K562 (cell line): ENCODE results near the gene SPRN. TPM values are rescaled to one million over a fixed set of nuclear protein-coding genes. Genes with fewer than 3 reads are reported as not detected.
A peak's percentile ranks its signal among the peaks of the same experiment; 100 is the strongest.

Experiments used
- ATAC-seq: fragments of 200-7000 bp; cut with Tn5 transposase; 3 replicates; pipeline ENCODE4 v1.9.1; 2020; ENCODE audit warnings: moderate library complexity
- BruUV-seq: library from RNA; stranded (reverse); fragments of 400-500 nt; replicated peaks from 2 replicates; lab custom pipeline; 2021; lab: Mats Ljungman, UMichigan
- CTCF ChIA-PET: fragments of 300-600 bp; formaldehyde crosslinking; extraction: SDS; loops from one replicate; lab custom pipeline; 2021; ENCODE audit warnings: low intra/inter-chr PET ratio; lab: Yijun Ruan, JAX
- POLR2A ChIA-PET: fragments of 300-600, 350-650 bp; sonication (Branson Sonifier 250); formaldehyde crosslinking; extraction: SDS; loops from one replicate; lab custom pipeline; 2021; ENCODE audit warnings: antibody characterized with exemption, inconsistent platforms; lab: Yijun Ruan, JAX
- DNase-seq, 4 experiments: peaks; one replicate each; pipeline versions ENCODE4 v3.0.0 to v3.0.0-alpha.2; 2011 to 2018; ENCODE audit warnings: low spot score in 3 of 4, mixed read lengths in 3 of 4; ENCODE audit errors: extremely low read depth in 1 of 4
- FAIRE-seq: peaks from 2 replicates; lab custom pipeline; 2011; peaks lifted over from hg19 to GRCh38; lab: Jason Lieb, UNC
- H2AFZ ChIP-seq: 2 replicates; pipeline ENCODE4 v1.6.0; 2011; ENCODE audit warnings: low read depth, low read length, control low read depth, inconsistent platforms
- H3K27ac ChIP-seq: fragments of 200-600 bp; 3 replicates; pipeline ENCODE4 v1.8.0; 2011; ENCODE audit warnings: low read depth, mild to moderate bottlenecking, control low read depth, inconsistent platforms, low read length, moderate library complexity, mixed read lengths; ENCODE audit errors: extremely low read depth
- H3K27me3 ChIP-seq, 2 experiments: fragments of 300-600 bp in 1 of 2; 2 replicates in 1 of 2; 3 replicates in 1 of 2; pipeline versions ENCODE4 v1.6.0 to v1.8.0; 2011; ENCODE audit warnings: inconsistent platforms in 2 of 2, low read length in 2 of 2, mild to moderate bottlenecking in 1 of 2, mixed read lengths in 1 of 2, moderate library complexity in 1 of 2; ENCODE audit not compliant: control insufficient read depth in 2 of 2, insufficient read depth in 2 of 2
- H3K36me3 ChIP-seq: fragments of 300-600 bp; 3 replicates; pipeline ENCODE4 v1.8.0; 2011; ENCODE audit warnings: mild to moderate bottlenecking, low read length, inconsistent platforms; ENCODE audit not compliant: control insufficient read depth, insufficient read depth
- H3K4me1 ChIP-seq, 2 experiments: fragments of 200-600 bp in 1 of 2; replicated peaks in 1 of 2; 2 replicates in 1 of 2; 3 replicates in 1 of 2; pipeline versions ENCODE4 v1.5.1 to v1.8.0; 2011; ENCODE audit warnings: inconsistent platforms in 2 of 2, low read length in 2 of 2, mild to moderate bottlenecking in 1 of 2, mixed read lengths in 1 of 2, moderate library complexity in 1 of 2; ENCODE audit not compliant: control insufficient read depth in 2 of 2, insufficient read depth in 2 of 2
- H3K4me2 ChIP-seq: 2 replicates; pipeline ENCODE4 v1.6.1; 2011; ENCODE audit warnings: low read length, control low read depth, inconsistent platforms, mixed read lengths; ENCODE audit not compliant: insufficient read depth
- H3K4me3 ChIP-seq: fragments of 200-600 bp; sonication (generic), shearing (Covaris generic); 2 replicates; pipeline ENCODE4 v1.5.1; 2016; ENCODE audit warnings: control low read depth, inconsistent platforms
- H3K79me2 ChIP-seq: fragments of 200-600 bp; 3 replicates; pipeline ENCODE4 v1.8.0; 2011; ENCODE audit warnings: low read length, inconsistent platforms; ENCODE audit not compliant: control insufficient read depth, insufficient read depth
- H3K9ac ChIP-seq, 2 experiments: 2 replicates each; pipeline versions ENCODE4 v1.6.0 to v1.6.1; 2011; ENCODE audit warnings: low read depth in 2 of 2, low read length in 2 of 2, control low read depth in 1 of 2, inconsistent platforms in 1 of 2, mild to moderate bottlenecking in 1 of 2, mixed read lengths in 1 of 2; ENCODE audit not compliant: insufficient read depth in 1 of 2
- H3K9me1 ChIP-seq: one replicate; pipeline ENCODE4 v1.6.0; 2011; ENCODE audit warnings: inconsistent platforms, mild to moderate bottlenecking, low read length, moderate library complexity; ENCODE audit not compliant: control insufficient read depth, insufficient read depth
- H3K9me3 ChIP-seq: replicated peaks from 2 replicates; pipeline ENCODE4 v1.5.1; 2011; ENCODE audit warnings: low read depth, low read length, inconsistent platforms; ENCODE audit not compliant: control insufficient read depth, insufficient read depth
- H4K20me1 ChIP-seq: replicated peaks from 2 replicates; pipeline ENCODE4 v1.6.1; 2011; ENCODE audit warnings: low read length, inconsistent platforms, mixed read lengths; ENCODE audit not compliant: control insufficient read depth, insufficient read depth
- CBFA2T2 ChIP-seq: fragments of 450-650 bp; conservative IDR thresholded peaks from 2 replicates; pipeline ENCODE4 v1.6.1; 2017; ENCODE audit warnings: mild to moderate bottlenecking
- EWSR1 ChIP-seq: fragments of 450-650 bp; IDR thresholded peaks from 2 replicates; pipeline ENCODE4 v1.6.1; 2018; ENCODE audit warnings: borderline replicate concordance, mild to moderate bottlenecking, low read depth, moderate library complexity; ENCODE audit not compliant: partially characterized antibody
- MYBL2 ChIP-seq, 2 experiments: fragments of 450-650 bp in 1 of 2; sonication (generic) in 1 of 2; formaldehyde crosslinking in 1 of 2; IDR thresholded peaks; 2 replicates each; pipeline versions ENCODE4 v1.6.1 to v1.8.1; 2017 to 2022; ENCODE audit warnings: borderline replicate concordance in 1 of 2, inconsistent platforms in 1 of 2, low read depth in 1 of 2, mild to moderate bottlenecking in 1 of 2, missing genetic modification reagents in 1 of 2, moderate library complexity in 1 of 2
- POLR2G ChIP-seq: fragments of 200-400 bp; formaldehyde crosslinking; IDR thresholded peaks from 2 replicates; pipeline ENCODE4 v1.6.1; 2017; ENCODE audit warnings: low read depth, mild to moderate bottlenecking, antibody characterized with exemption, low read length, moderate library complexity
- RBFOX2 ChIP-seq: fragments of 200-400 bp; formaldehyde crosslinking; IDR thresholded peaks from 2 replicates; pipeline ENCODE4 v1.6.1; 2017; ENCODE audit warnings: low read depth, mild to moderate bottlenecking, low read length, moderate library complexity
- SNAPC5 ChIP-seq: fragments of 250-450 bp; sonication (Bioruptor Pico); IDR thresholded peaks from 2 replicates; pipeline ENCODE4 v1.8.0; 2021; ENCODE audit warnings: moderate library complexity, mild to moderate bottlenecking, inconsistent platforms
- ZNF263 ChIP-seq: sonication (generic); formaldehyde crosslinking; IDR thresholded peaks from 2 replicates; pipeline ENCODE4 v1.8.0; 2022; ENCODE audit warnings: mild to moderate bottlenecking, missing genetic modification reagents, borderline replicate concordance
- WGBS: fragments of 100-300 bp; shearing (Covaris generic); methylation state at CpG from one replicate; pipeline ENCODE4 v1.1.6; 2016; ENCODE audit warnings: low coverage, mixed read lengths; ENCODE audit not compliant: insufficient coverage; ENCODE audit errors: missing lambda C conversion rate; 5-methylcytosine and 5-hydroxymethylcytosine counted together
- in situ Hi-C: fragments of 300-500 bp; cut with MboI; formaldehyde crosslinking; loops from 4 replicates; pipeline ENCODE4 v1.15.0; 2018; ENCODE audit warnings: inconsistent platforms, mixed read lengths
- intact Hi-C: fragments of 100-400 bp; cut with micrococcal nuclease; formaldehyde crosslinking; loops from 2 replicates; pipeline ENCODE4 v1.14.2; 2022
- polyA plus RNA-seq, 8 experiments: library from polyadenylated mRNA; depleted of rRNA in 4 of 8; stranded (reverse) in 5 of 8; unstranded in 3 of 8; fragments of >200 nt; fragmentation: Nextera tagmentation in 2 of 8; fragmentation: Illumina TruSeq in 1 of 8; extraction: Ambion mirVana in 2 of 8; extraction: Trizol in 1 of 8; gene quantifications; 2 replicates each; pipeline versions ENCODE4 v1.2.1 to v1.2.3, GENCODE V29; 2011 to 2014; ENCODE audit warnings: inconsistent platforms in 1 of 8, missing spikeins in 1 of 8
- total RNA-seq, 7 experiments: library from RNA; depleted of rRNA in 6 of 7; stranded (reverse); fragments of >200 nt in 6 of 7; fragmentation: Illumina TruSeq in 2 of 7; extraction: Trizol in 2 of 7; gene quantifications; 2 replicates each; pipeline versions ENCODE4 v1.2.1 to v1.2.3, GENCODE V29; 2011 to 2021; ENCODE audit warnings: low replicate concordance in 1 of 7

Gene SPRN
- total and polyA plus RNA-seq, 9 of the 15 experiments (the other 6 are each of a cell fraction or from before 2014, with no cell fraction given): 0.04 TPM; not detected in 8

- no peak for TF ChIP-seq MYBL2 (IDR thresholded peaks at IDR 0.05; ENCODE audit: low read depth)
- no peak for TF ChIP-seq MYBL2 (CRISPR knock-in tag; IDR thresholded peaks at IDR 0.05; ENCODE audit: borderline replicate concordance)
- no peak for TF ChIP-seq SNAPC5 (CRISPR knock-in tag)
- no peak for TF ChIP-seq ZNF263 (CRISPR knock-in tag)
- TF ChIP-seq CBFA2T2: no peak
Observed at GRCh38 chr10:133400624-133401424, 23.6 kb downstream of the SPRN start (continued).

GRCh38 chr10:133399123-133399601 lies 25.3 kb downstream of the SPRN start:
- ChIA-PET POLR2A (no interaction called here), CTCF (no interaction called here)
- Histone ChIP-seq H3K79me2 (peaks cover 20% of the 10 kb centered on the region), H3K4me1 (peaks cover 5 to 27% of the 10 kb centered on the region in 2 experiments; a peak in 4 of 5 replicates), H2AFZ (no peak overlapping the region), H3K36me3 (peaks cover 52% of the 10 kb centered on the region; the same call in 2 of the 3 replicates), H3K27ac (no peak overlapping the region), H3K4me2 (no peak overlapping the region), H3K9ac (peak overlapping the region in 1 of 2 experiments; percentile 45; a peak in 2 of 4 replicates), H4K20me1 (no peaks in the 10 kb centered on the region), H3K9me3 (no peaks in the 10 kb centered on the region), H3K9me1 (no peaks in the 10 kb centered on the region), H3K27me3 (no peaks in the 10 kb centered on the region), H3K4me3 (no peak overlapping the region)
- intact Hi-C loops: loop anchor here (10.0 kb wide), 1 partner anchor 74 kb away; no protein-coding TSS in a partner anchor
- DNase-seq: no peak
- in situ Hi-C loops: no loop called here
- 87% methylated on average over 3 of the region's 19 CpGs for WGBS
- ATAC-seq: no peak
- no TSS peak for BruUV-seq
- FAIRE-seq: no peak
- TF ChIP-seq RBFOX2 (0 out of 2 replicates have a peak, but pooled peaks have one; percentile 21), POLR2G (peak; percentile 42; the same call in 1 of the 2 replicates), EWSR1 (no peak)
